Mucosa of descending colon (tissue), 3 donors: ENCODE results near the gene GNB4. TPM values are rescaled to one million over a fixed set of nuclear protein-coding genes. Genes with fewer than 3 reads are reported as not detected.

Experiments
- ATAC-seq: fragments of 200-7000 bp; cut with Tn5 transposase; one replicate; pipeline ENCODE4 v1.9.1; 2020; ENCODE audit warnings: mild to moderate bottlenecking, moderate library complexity
- DNase-seq, 3 donors: peaks; one replicate each; pipeline ENCODE4 v3.0.0-alpha.2; 2020
- H3K36me3 ChIP-seq: fragments of 200-600 bp; one replicate; pipeline ENCODE4 v1.8.0; 2021; ENCODE audit warnings: low read depth, mild to moderate bottlenecking
- H3K4me1 ChIP-seq: fragments of 200-600 bp; one replicate; pipeline ENCODE4 v1.8.0; 2021; ENCODE audit warnings: low read depth, mild to moderate bottlenecking
- H3K4me3 ChIP-seq: fragments of 200-600 bp; one replicate; pipeline ENCODE4 v1.8.0; 2021; ENCODE audit warnings: mild to moderate bottlenecking
- H3K9me3 ChIP-seq: fragments of 200-600 bp; one replicate; pipeline ENCODE4 v1.8.0; 2021; ENCODE audit warnings: mild to moderate bottlenecking
- intact Hi-C, 2 donors: fragments of 100-400 bp; cut with DNase I in 1 of 2; cut with micrococcal nuclease in 1 of 2; formaldehyde crosslinking; loops; one replicate each; pipeline versions ENCODE4 v1.11.0 to v1.11.1; 2022; cut with DNase I, micrococcal nuclease
- total RNA-seq, 3 donors: library from RNA; stranded (reverse); fragmentation: NEBNext Ultra II Directional in 2 of 3; extraction: Animal tissue kit (Norgen Biotek cat#: 25700) in 2 of 3; gene quantifications; one replicate each; pipeline versions ENCODE4 v1.2.1 to v1.2.4, GENCODE V29; 2021 to 2023
- TF ChIP-seq, protein P1 (sequence below): fragments of 200-600 bp; IDR thresholded peaks from one replicate; pipeline ENCODE4 v1.8.0; 2022; ENCODE audit warnings: antibody characterized with exemption, mild to moderate bottlenecking
- donor health status: DM: no; HTN: no; CAD: no; lungs with moderate emphysema.
- donor health status: DM: no; HTN: no; CAD: no.
- donor health status: DM: no; HTN: yes; CAD: no.

GNB4 gene
- total RNA-seq, 3 donors from 2014 or later, result 4.3 to 26.4 (median 9.0) TPM

DNA sequence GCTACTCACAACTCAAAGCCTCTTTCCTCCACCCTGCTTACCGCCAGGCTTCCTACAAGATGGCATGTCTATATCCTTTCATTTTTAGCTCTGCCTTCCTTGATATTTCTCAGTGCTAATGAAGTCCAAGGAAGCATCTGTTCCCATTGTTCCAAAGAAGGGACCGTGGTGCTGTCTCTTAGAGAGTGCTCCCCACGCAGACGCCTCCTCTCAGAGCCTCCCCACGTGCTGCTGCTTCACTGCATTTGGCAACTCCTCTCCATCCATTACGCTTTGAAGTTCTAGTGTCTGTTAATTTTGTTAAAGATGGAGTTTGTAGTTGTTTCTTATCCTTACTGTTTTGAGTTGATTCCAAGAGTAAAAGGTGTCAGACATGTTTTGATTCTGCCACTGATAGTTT lies 26.2 kb downstream of the GNB4 start:
- TF ChIP-seq, protein P1, sequence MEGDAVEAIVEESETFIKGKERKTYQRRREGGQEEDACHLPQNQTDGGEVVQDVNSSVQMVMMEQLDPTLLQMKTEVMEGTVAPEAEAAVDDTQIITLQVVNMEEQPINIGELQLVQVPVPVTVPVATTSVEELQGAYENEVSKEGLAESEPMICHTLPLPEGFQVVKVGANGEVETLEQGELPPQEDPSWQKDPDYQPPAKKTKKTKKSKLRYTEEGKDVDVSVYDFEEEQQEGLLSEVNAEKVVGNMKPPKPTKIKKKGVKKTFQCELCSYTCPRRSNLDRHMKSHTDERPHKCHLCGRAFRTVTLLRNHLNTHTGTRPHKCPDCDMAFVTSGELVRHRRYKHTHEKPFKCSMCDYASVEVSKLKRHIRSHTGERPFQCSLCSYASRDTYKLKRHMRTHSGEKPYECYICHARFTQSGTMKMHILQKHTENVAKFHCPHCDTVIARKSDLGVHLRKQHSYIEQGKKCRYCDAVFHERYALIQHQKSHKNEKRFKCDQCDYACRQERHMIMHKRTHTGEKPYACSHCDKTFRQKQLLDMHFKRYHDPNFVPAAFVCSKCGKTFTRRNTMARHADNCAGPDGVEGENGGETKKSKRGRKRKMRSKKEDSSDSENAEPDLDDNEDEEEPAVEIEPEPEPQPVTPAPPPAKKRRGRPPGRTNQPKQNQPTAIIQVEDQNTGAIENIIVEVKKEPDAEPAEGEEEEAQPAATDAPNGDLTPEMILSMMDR, result no peak
- DNase-seq (no peak), ATAC-seq (no peak)
- intact Hi-C loops, result loop anchor here in 1 of 2 donors (10.0 kb wide), 1 partner anchor 130 kb away; no protein-coding TSS in a partner anchor
- Histone ChIP-seq H3K36me3 (no peaks in the 10 kb centered on the region), H3K9me3 (no peaks in the 10 kb centered on the region), H3K4me3 (no peak overlapping the region), H3K4me1 (no peaks in the 10 kb centered on the region)

DNA sequence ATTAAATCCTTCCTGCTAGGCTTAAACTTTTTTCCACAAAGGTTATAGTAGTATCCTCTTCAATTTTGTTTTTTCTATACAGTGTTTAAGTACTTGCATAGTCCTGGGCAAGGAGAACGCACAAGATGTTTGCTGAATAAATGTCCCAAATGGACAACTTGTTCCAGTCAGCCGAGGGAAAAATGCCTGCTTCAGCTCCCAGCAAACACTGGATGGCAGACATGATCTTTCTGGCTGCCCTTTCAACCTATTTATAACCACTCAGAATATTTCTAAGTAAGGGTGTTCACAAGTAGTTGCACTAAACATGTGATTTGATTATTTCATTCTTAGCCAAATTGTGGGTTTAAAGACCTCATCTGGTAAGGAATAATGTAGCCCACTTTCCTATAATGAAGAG lies 29.8 kb downstream of the GNB4 start:
- Histone ChIP-seq H3K4me1 (no peaks in the 10 kb centered on the region), H3K4me3 (no peak overlapping the region), H3K9me3 (no peaks in the 10 kb centered on the region), H3K36me3 (no peaks in the 10 kb centered on the region)
- ATAC-seq (no peak), DNase-seq (peak in 1 of 3 donors; percentile 9)
- TF ChIP-seq, protein P1, result no peak
- intact Hi-C loops, result loop anchor here in 1 of 2 donors (10.0 kb wide), 1 partner anchor 133 kb away; no protein-coding TSS in a partner anchor

DNA sequence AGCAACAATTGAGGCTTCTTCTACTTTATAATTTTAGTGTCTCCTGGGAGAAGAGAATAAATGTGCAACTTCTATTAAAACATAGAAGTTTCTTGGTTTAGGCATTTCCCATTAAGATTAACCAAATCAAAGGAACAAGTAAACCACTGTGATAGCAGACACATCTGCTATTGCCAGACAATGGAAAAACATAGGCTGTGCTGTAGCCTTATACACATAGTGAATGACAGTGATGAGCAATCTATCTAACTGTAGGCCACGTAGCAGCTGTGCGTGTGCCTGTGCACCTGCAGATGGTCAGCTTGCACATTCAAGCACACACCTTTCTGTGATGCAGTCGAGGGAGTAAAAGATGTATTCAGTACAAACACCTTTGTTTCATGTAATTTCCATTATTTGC lies 32.7 kb downstream of the GNB4 start:
- no peak overlapping the region for H3K4me3 ChIP-seq
- H3K4me1 ChIP-seq, result no peaks in the 10 kb centered on the region
- no peaks in the 10 kb centered on the region for H3K9me3 ChIP-seq
- DNase-seq (no peak), ATAC-seq (no peak)
- TF ChIP-seq, protein P1, result no peak
- no peaks in the 10 kb centered on the region for H3K36me3 ChIP-seq
- intact Hi-C loops, result no loop called here

DNA sequence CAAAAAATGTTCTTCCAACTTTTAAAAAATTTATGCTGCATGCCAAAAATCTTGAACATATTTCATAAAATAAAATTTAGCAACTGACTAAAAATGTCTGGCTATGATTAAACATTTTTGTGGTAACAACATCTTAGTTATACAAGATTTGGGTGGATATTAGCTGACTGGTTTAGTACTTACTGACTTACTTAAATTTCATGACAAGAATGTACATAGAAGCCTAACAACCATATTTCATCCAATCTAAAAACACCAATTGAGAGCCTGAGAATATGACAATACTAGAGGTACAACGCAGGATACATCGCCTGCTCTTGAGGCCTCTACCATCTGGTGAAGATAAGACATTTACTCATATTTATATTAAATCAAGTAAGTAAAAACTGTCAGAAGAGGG lies 34.6 kb downstream of the GNB4 start:
- TF ChIP-seq, protein P1, result no peak
- no peak for ATAC-seq
- Histone ChIP-seq H3K9me3 (no peaks in the 10 kb centered on the region), H3K4me1 (no peaks in the 10 kb centered on the region), H3K4me3 (no peak overlapping the region), H3K36me3 (no peaks in the 10 kb centered on the region)
- intact Hi-C loops, result no loop called here
- DNase-seq, result no peak

DNA sequence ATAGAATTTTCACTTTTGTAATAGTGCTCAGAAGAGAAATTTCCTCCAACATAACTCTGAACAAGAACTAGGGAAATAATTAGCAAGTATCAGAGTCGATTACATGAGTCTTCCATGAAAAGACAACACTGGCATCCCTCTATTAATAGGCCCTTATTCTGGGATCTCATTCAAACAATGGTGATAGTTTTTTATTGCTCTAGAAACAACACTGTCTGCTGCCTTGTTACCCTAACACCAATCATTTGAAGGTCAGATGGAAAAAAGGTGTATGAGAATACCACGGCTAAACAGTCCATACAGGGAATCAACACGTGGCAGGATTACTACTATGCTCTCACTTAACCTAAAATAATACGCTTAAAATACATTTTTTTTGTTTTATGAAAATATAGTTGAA lies 35.9 kb downstream of the GNB4 start:
- no peak for DNase-seq
- Histone ChIP-seq H3K4me1 (no peaks in the 10 kb centered on the region), H3K36me3 (no peaks in the 10 kb centered on the region), H3K9me3 (no peaks in the 10 kb centered on the region), H3K4me3 (no peak overlapping the region)
- intact Hi-C loops, result no loop called here
- TF ChIP-seq, protein P1, result no peak
- ATAC-seq, result no peak

DNA sequence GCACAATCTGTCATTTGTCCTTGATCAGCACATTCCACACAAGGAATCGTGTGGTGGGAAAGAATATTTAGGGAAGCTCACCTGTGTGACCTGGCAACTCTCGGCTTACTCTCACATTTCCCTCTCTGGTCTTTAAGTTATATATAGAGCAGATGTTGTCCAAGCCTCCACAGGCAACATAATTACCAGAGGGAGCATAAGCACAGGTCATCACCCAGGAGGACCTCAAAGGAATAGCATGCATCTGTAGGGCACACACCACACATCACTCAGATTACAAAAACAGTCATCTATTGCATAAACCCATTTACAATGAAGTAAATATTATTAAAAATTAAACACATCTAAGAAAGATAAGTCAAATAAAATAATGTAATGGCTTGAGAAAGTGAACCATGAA lies 36.5 kb downstream of the GNB4 start:
- no peak for ATAC-seq
- no peaks in the 10 kb centered on the region for H3K4me1 ChIP-seq
- no peaks in the 10 kb centered on the region for H3K9me3 ChIP-seq
- intact Hi-C loops, result no loop called here
- H3K4me3 ChIP-seq, result no peak overlapping the region
- H3K36me3 ChIP-seq, result no peaks in the 10 kb centered on the region
- no peak for DNase-seq
- TF ChIP-seq, protein P1, result no peak
